ENCODE results near the gene SCAPER.
"Not testable (repeated sequence)": the region's sequence is repeated elsewhere in the genome, so short reads cannot be mapped to it uniquely, and the experiment has no call there.

The SCAPER gene

GRCh38 chr15:76860201-76860600 is 44.9 kb downstream of the SCAPER start:
- DNase-seq, result no peak

GRCh38 chr15:76850367-76850766 is 54.8 kb downstream of the SCAPER start:
- not testable (repeated sequence) for DNase-seq

GRCh38 chr15:76846782-76847181 is 58.4 kb downstream of the SCAPER start:
- no peak for DNase-seq

GRCh38 chr15:76844096-76844495 is 61.0 kb downstream of the SCAPER start:
- DNase-seq, result no peak

GRCh38 chr15:76843269-76843668 is 61.9 kb downstream of the SCAPER start:
- no peak for DNase-seq

- no peak for DNase-seq
These were observed 64.2 kb downstream of the SCAPER start for GRCh38 chr15:76840830-76841460.

- no peak for DNase-seq
These were observed 66.0 kb downstream of the SCAPER start for GRCh38 chr15:76839173-76839572.

- no peak for DNase-seq
These were observed 67.7 kb downstream of the SCAPER start for GRCh38 chr15:76837474-76837873.

- no peak for DNase-seq
These were observed 75.2 kb downstream of the SCAPER start for GRCh38 chr15:76829939-76830338.

- no peak for DNase-seq
These were observed 81.2 kb downstream of the SCAPER start for GRCh38 chr15:76823890-76824289.

GRCh38 chr15:76823303-76823702 is 81.8 kb downstream of the SCAPER start:
- DNase-seq, result no peak

GRCh38 chr15:76818926-76819325 is 86.2 kb downstream of the SCAPER start:
- DNase-seq, result not testable (repeated sequence)

GRCh38 chr15:76815421-76815820 is 89.7 kb downstream of the SCAPER start:
- DNase-seq, result no peak

GRCh38 chr15:76812381-76812780 is 92.8 kb downstream of the SCAPER start:
- DNase-seq, result no peak

GRCh38 chr15:76809412-76810103 is 95.6 kb downstream of the SCAPER start:
- DNase-seq, result no peak

GRCh38 chr15:76803049-76803571 is 102.0 kb downstream of the SCAPER start:
- no peak for DNase-seq

- DNase-seq, result no peak
These were observed 102.7 kb downstream of the SCAPER start for GRCh38 chr15:76802411-76802810.

GRCh38 chr15:76799760-76800159 is 105.4 kb downstream of the SCAPER start:
- no peak for DNase-seq

GRCh38 chr15:76795217-76795616 is 109.9 kb downstream of the SCAPER start:
- DNase-seq, result no peak

GRCh38 chr15:76793162-76793561 is 112.0 kb downstream of the SCAPER start:
- DNase-seq, result no peak

GRCh38 chr15:76791511-76791910 is 113.6 kb downstream of the SCAPER start:
- no peak for DNase-seq

- no peak for DNase-seq
These were observed 117.9 kb downstream of the SCAPER start for GRCh38 chr15:76787273-76787672.

GRCh38 chr15:76776969-76777368 is 128.2 kb downstream of the SCAPER start:
- DNase-seq, result no peak

GRCh38 chr15:76776480-76776879 is 128.7 kb downstream of the SCAPER start:
- DNase-seq, result no peak

- no peak for DNase-seq
These were observed 131.9 kb downstream of the SCAPER start for GRCh38 chr15:76773234-76773633.

Measured in right forelimb (tissue), 1 donor.